Heart right ventricle (tissue), 16 donors: ENCODE data around the gene VPS41. TPM values are rescaled to one million over a fixed set of nuclear protein-coding genes. Genes with fewer than 3 reads are reported as not detected.

Experiments
- ATAC-seq, 8 donors: fragments of 200-7000 bp; cut with Tn5 transposase; one replicate each; pipeline ENCODE4 v1.9.1; 2020; ENCODE audit warnings: mild to moderate bottlenecking in 8 of 8, moderate library complexity in 8 of 8, moderate number of reproducible peaks in 1 of 8
- DNase-seq, 2 donors: peaks; one replicate each; pipeline ENCODE4 v3.0.0-alpha.2; 2020
- H3K27ac ChIP-seq, 10 donors: fragments of 200-600 bp; sonication (generic) in 2 of 10; one replicate each; pipeline versions ENCODE4 v1.5.0 to v1.8.0; 2020 to 2022; ENCODE audit warnings: mild to moderate bottlenecking in 3 of 10
- H3K27me3 ChIP-seq, 7 donors: fragments of 200-600 bp; one replicate each; pipeline ENCODE4 v1.8.0; 2021 to 2022; ENCODE audit warnings: mild to moderate bottlenecking in 2 of 7
- H3K36me3 ChIP-seq, 9 donors: fragments of 200-600 bp; sonication (generic) in 1 of 9; one replicate each; pipeline versions ENCODE4 v1.5.0 to v1.8.0; 2020 to 2022; ENCODE audit warnings: mild to moderate bottlenecking in 2 of 9
- H3K4me1 ChIP-seq, 9 donors: fragments of 200-600 bp; sonication (generic) in 1 of 9; one replicate each; pipeline versions ENCODE4 v1.5.0 to v1.8.0; 2020 to 2022; ENCODE audit warnings: mild to moderate bottlenecking in 4 of 9
- H3K4me3 ChIP-seq, 10 donors: fragments of 200-600 bp; sonication (generic) in 2 of 10; one replicate each; pipeline versions ENCODE4 v1.5.0 to v1.8.0; 2020 to 2022; ENCODE audit warnings: mild to moderate bottlenecking in 7 of 10, moderate library complexity in 2 of 10
- H3K9me3 ChIP-seq, 11 donors: fragments of 200-600 bp in 10 of 11; sonication (generic) in 2 of 11; one replicate each; pipeline versions ENCODE4 v1.5.0 to v1.8.0; 2013 to 2022; ENCODE audit warnings: mild to moderate bottlenecking in 2 of 11, control low read depth in 1 of 11, moderate library complexity in 1 of 11
- WGBS, 2 donors: extraction: QIAGEN DNeasy Blood & Tissue Kit; methylation state at CpG; one replicate each; pipeline ENCODE4 v1.1.7; 2013; ENCODE audit warnings: inconsistent platforms in 1 of 2; 5-methylcytosine and 5-hydroxymethylcytosine counted together
- intact Hi-C, 10 donors: fragments of 100-400 bp; cut with DNase I; formaldehyde crosslinking; loops; one replicate each; pipeline versions ENCODE4 v1.11.1 to v1.14.2; 2022
- polyA plus RNA-seq, 2 donors: library from polyadenylated mRNA; stranded (reverse); fragments of 200-250 nt; gene quantifications; one replicate each; pipeline ENCODE4 v1.2.3, GENCODE V29; 2013
- total RNA-seq, 10 donors: library from RNA; stranded (reverse); fragmentation: NEBNext Ultra II Directional in 3 of 10; extraction: Animal tissue kit (Norgen Biotek cat#: 25700) in 3 of 10; gene quantifications; one replicate each; pipeline versions ENCODE4 v1.2.1 to v1.2.4, GENCODE V29; 2021 to 2023
- TF ChIP-seq, protein P1 (sequence below), 9 donors: fragments of 200-600 bp; sonication (generic) in 2 of 9; IDR thresholded peaks; one replicate each; pipeline versions ENCODE4 v1.5.0 to v1.8.0; 2021 to 2022; ENCODE audit warnings: antibody characterized with exemption in 9 of 9, mild to moderate bottlenecking in 5 of 9, moderate library complexity in 1 of 9
- donor health status: Arrhythmogenic right ventricular cardiomyopathy.
- donor health status: ischemic (EF 13 %, LVEDD 7.1; RV severe dilation, severe dysfunction).
- donor health status: healthy with polysubstance abuse.
- donor health status: DM: no; HTN: yes; CAD: no.
- donor health status: DM: no; HTN: no; CAD: no.
- donor health status: ischemic (EF 25% LVEDD 6.9; RV normal size, moderate dysfunction).
- donor health status: ischemic (EF 25% LVEDD 5.7; RV mildly dilated, moderate dysfunction).
- donor health status: healthy.
- donor health status: DM: yes; HTN: yes; CAD: no.
- donor health status: Ischemic cardiomyopathy.
- donor health status: ischemic (EF 35%, LVEDD 5.7; RV mildly dilated, moderate dysfunction).
- donor health status: nonischemic (EF 11% LVEDD 7.7; RV severe dilation, severe dysfunction).
- donor health status: DM: yes; HTN: yes; CAD: no.
- donor health status: PGD.
- donor health status: ischemic (EF 29% LVEDD 5.4; RV normal size, mild dysfunction).
- donor health status: nonischemic (EF 23%, LVEDD 6.1; RV moderate dilation, normal function).

Gene VPS41
- total and polyA plus RNA-seq, 12 donors = 7.1 to 60.7 (median 48.0) TPM

- Histone ChIP-seq H3K27ac (no peak overlapping the region), H3K27me3 (no peaks in the 10 kb centered on the region), H3K9me3 (no peaks in the 10 kb centered on the region), H3K36me3 (peaks cover 0 to 7% (median 3%) of the 10 kb centered on the region in 9 donors), H3K4me1 (no peaks in the 10 kb centered on the region), H3K4me3 (no peak overlapping the region)
- 96% methylated on average over 4 of the region's 4 CpGs for WGBS, 2 donors
- intact Hi-C loops = no loop called here
- ATAC-seq (no peak), DNase-seq (no peak)
- TF ChIP-seq, protein P1, sequence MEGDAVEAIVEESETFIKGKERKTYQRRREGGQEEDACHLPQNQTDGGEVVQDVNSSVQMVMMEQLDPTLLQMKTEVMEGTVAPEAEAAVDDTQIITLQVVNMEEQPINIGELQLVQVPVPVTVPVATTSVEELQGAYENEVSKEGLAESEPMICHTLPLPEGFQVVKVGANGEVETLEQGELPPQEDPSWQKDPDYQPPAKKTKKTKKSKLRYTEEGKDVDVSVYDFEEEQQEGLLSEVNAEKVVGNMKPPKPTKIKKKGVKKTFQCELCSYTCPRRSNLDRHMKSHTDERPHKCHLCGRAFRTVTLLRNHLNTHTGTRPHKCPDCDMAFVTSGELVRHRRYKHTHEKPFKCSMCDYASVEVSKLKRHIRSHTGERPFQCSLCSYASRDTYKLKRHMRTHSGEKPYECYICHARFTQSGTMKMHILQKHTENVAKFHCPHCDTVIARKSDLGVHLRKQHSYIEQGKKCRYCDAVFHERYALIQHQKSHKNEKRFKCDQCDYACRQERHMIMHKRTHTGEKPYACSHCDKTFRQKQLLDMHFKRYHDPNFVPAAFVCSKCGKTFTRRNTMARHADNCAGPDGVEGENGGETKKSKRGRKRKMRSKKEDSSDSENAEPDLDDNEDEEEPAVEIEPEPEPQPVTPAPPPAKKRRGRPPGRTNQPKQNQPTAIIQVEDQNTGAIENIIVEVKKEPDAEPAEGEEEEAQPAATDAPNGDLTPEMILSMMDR (IDR thresholded peaks at IDR 0.05) = no peak
Measured at GRCh38 chr7:38873433-38873832, 35.6 kb downstream of the VPS41 start.

- ATAC-seq = no peak
Measured at GRCh38 chr7:38872202-38872601, 36.8 kb downstream of the VPS41 start.

DNA sequence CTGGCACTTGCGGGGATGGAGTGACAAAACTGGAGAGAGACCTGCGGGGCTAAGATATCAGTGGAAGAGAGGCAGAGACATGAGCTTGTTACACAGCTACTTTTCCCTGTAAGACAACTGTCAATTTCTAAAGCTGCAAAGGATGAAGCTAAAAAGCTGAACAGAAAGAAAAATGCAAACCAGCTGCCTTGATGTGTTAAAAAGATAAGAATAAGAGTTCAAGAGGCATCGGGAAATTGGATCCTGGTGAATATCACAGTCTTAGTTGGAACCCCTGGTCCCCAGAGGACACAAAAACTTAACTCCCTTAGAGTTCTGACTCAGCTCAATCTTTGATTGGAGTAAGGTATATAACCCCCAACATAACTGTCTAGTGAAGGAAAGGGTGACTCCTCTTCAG lies 38.8 kb downstream of the VPS41 start:
- no peak for DNase-seq
- Histone ChIP-seq H3K4me1 (no peaks in the 10 kb centered on the region), H3K27me3 (no peaks in the 10 kb centered on the region), H3K9me3 (no peaks in the 10 kb centered on the region), H3K36me3 (peaks cover 0 to 39% (median 11%) of the 10 kb centered on the region in 9 donors), H3K4me3 (no peak overlapping the region), H3K27ac (no peak overlapping the region)
- intact Hi-C loops = no loop called here
- TF ChIP-seq, protein P1 (IDR thresholded peaks at IDR 0.05) = no peak
- ATAC-seq = no peak
- WGBS, 2 donors = 73 to 76% methylated on average over 3 of the region's 3 CpGs

More at GRCh38 chr7:38872202-38872601, 36.8 kb downstream of the VPS41 start:
- intact Hi-C loops = no loop called here
- Histone ChIP-seq H3K4me3 (no peak overlapping the region), H3K4me1 (no peaks in the 10 kb centered on the region), H3K27me3 (no peaks in the 10 kb centered on the region), H3K27ac (no peak overlapping the region), H3K9me3 (no peaks in the 10 kb centered on the region), H3K36me3 (peaks cover 0 to 20% (median 7%) of the 10 kb centered on the region in 9 donors)
- 88 to 96% methylated on average over 5 of the region's 5 CpGs for WGBS, 2 donors
- TF ChIP-seq, protein P1 (IDR thresholded peaks at IDR 0.05) = no peak
- DNase-seq = no peak

GRCh38 chr7:38863601-38864291 lies 45.2 kb downstream of the VPS41 start:
- no peak for DNase-seq
- intact Hi-C loops = no loop called here
- H3K4me3 ChIP-seq = no peak overlapping the region
- H3K27me3 ChIP-seq = no peaks in the 10 kb centered on the region
- H3K9me3 ChIP-seq = no peaks in the 10 kb centered on the region
- WGBS, 2 donors = 89 to 90% methylated on average over 7 of the region's 7 CpGs
- ATAC-seq = no peak
- H3K4me1 ChIP-seq = peaks cover 0 to 1% (median 0%) of the 10 kb centered on the region in 9 donors
- TF ChIP-seq, protein P1 (IDR thresholded peaks at IDR 0.05) = no peak
- no peak overlapping the region for H3K27ac ChIP-seq
- peaks cover 0 to 59% (median 14%) of the 10 kb centered on the region in 9 donors for H3K36me3 ChIP-seq
